Eye (tissue), 1 donor: Measurements from ENCODE around the gene HLX.

ENCODE experiments used
- DNase-seq: peaks from one replicate; pipeline ENCODE4 v3.0.0-alpha.2; 2015

Gene HLX

DNA sequence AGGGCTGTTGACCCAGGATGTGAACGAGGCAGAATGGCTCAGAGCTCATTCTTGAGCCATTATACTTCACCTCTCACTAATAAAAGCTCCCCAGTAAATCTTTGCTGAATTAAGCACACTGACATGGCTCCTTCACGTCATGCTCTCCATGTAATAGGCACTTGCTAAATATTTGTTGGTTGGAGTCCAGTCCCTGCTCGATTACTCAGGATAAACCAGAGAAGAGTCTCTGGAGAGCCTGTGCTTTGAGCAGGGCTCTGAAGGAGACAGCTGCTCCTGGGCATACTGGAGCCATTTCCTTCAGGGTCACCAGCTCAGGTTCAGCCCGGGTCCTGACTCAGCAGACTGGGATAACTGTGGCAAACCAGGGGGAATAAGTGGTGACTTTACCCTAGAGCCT, 46.9 kb downstream of the HLX start:
- DNase-seq: peak; percentile 77

DNA sequence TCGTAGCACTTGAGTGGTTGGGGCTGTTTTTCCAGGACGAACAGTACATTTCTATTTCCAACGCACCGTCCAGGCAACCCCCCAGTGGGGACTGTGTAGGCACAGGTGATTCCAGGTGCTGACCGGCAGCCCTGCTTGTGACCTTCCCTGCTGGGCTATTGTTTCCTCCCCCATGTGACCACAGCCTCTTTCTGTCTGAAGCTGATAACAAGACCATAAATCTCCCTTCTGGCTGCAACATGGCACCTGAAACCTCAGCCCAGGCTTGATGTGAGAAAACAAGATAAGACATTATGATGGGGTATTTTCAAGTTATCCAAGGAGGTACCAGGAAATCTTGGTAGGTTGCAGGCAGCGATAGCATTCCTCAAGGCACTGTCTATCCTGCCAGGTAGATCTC, 48.2 kb downstream of the HLX start:
- no peak for DNase-seq

DNA sequence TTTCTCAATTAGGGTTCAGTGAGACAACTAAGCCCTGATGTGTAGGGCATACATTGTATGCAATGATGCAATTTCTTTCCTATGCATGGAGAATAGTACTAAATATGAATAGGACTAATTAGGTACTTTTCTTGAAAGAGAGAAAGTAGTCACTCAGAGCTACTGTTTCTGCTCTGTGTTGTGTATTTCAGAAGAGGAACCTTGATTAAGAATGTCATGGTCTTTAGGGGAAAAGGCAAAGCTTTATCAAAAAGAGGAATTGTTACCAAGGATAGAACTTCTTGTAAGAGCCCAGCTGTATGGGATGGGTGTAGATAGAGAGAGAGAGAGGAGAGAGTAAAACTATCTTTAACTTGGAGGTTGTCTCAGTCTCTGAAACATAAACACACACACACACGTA, 49.1 kb downstream of the HLX start:
- no peak for DNase-seq

DNA sequence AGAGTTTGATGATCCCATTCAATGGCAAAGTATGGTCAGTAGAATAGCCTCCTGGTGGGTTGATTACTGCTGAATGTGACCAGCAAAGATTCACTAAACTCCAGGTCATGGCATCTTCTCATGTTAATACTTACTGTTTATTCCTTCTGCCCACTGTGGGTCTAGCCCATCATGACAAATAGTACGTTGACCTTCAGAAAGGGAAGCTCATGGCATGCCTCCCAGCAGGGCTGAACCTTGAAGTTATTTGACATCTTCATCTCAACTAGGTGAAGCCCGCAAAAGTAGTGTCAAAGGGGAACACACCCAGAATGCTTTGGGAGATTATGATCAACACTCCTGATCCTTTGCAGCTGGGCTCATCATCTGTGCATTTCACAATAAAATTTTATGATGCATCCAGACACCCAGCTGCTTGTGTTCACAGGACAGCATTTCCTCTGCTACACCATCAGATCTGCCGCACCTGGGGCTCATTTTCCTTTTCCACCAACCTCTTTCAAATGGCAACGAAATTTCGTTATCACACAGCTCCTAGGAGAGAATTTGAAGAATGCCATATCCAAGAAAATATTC, 49.6 kb downstream of the HLX start:
- DNase-seq: no peak

DNA sequence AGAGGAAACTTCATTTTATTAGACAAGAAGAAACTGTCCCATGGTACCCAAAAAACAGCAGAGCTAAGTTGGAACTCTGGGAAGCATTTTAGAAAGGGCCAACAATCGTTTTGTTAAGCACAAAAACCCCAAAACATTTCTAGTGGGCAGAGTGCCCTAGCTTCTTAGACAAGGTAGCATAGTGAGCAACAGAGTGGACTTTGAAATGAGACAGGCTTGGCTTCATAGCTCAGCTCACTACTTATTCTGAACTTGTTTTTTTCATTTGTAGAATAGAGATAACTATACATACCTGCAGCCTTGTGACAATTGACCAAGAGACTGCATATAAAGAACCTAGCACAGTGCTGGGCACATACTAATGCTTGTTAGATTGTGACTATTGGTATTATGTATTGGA, 50.1 kb downstream of the HLX start:
- DNase-seq: no peak
